Measurements from ENCODE around the gene SKP1.

The SKP1 gene

DNA sequence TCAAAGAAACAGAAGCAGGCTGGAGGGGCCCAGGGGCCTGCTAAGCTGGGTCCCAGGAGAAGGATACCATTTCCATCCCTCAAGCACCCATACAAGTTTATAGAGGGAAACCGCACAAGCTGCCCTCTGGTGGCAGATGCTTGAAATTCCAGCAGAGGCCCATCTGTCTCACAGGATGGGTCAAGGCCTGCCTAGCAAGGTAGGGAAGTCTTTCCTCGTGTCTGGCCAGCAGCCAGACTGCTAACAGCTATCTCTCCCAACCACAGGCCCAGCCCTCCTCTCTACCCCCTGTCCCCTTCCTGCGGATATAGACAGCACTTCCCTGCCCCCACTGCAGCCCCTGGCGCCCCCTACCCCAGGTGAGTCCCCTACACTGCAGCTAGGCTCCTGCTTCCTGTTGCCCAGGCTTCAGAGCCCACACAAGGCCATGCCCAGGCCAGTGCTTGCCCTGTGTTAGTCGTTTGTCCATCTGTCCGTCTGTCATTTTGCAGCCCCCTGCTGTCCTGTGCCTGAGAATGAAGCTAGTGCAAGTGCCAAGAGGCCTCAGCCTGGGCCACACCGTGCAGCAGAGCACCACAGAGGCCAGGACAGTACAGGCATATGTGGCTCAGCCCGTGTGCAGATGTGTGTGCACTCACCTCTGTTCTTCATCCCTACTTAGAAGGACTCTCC is 36.1 kb downstream of the SKP1 start:
- TF ChIP-seq CTCF (IDR thresholded peaks at IDR 0.05; ENCODE audit: borderline replicate concordance, extremely low read depth, low read length, poor library complexity, severe bottlenecking), result peak; percentile 87
- TF ChIP-seq EZH2 (IDR thresholded peaks at IDR 0.05; ENCODE audit: borderline replicate concordance, low read depth, low read length, severe bottlenecking), result no peak
- no peak overlapping the region for H3K4me2 ChIP-seq (ENCODE audit: insufficient read depth, low read length)
- peaks cover 9% of the 10 kb centered on the region; the same call in 1 of the 2 replicates for H3K4me1 ChIP-seq (ENCODE audit: insufficient read depth, low read length)
- no peak overlapping the region for H2AFZ ChIP-seq (ENCODE audit: low read depth, low read length)
- no peak overlapping the region for H3K4me3 ChIP-seq (ENCODE audit: low read depth in 1 of 2, low read length in 2 of 2)
- H3K27me3 ChIP-seq (ENCODE audit: insufficient read depth, low read length, poor library complexity), result no peaks in the 10 kb centered on the region
- H3K9ac ChIP-seq (ENCODE audit: low read depth, low read length), result no peak overlapping the region
- H3K9me3 ChIP-seq (ENCODE audit: insufficient read depth, low read length, severe bottlenecking), result no peaks in the 10 kb centered on the region
- DNase-seq, result peak; percentile 69
- H3K36me3 ChIP-seq (ENCODE audit: insufficient read depth, low read length), result peaks cover 91% of the 10 kb centered on the region
- ATAC-seq (ENCODE audit: insufficient read depth, low read depth), result peak; percentile 80
- H3K79me2 ChIP-seq (ENCODE audit: insufficient read depth, low read length), result peaks cover 43% of the 10 kb centered on the region
- H3K27ac ChIP-seq (ENCODE audit: low read length), result no peak overlapping the region
- H4K20me1 ChIP-seq (ENCODE audit: insufficient read depth, low read length), result peaks cover 85% of the 10 kb centered on the region

DNA sequence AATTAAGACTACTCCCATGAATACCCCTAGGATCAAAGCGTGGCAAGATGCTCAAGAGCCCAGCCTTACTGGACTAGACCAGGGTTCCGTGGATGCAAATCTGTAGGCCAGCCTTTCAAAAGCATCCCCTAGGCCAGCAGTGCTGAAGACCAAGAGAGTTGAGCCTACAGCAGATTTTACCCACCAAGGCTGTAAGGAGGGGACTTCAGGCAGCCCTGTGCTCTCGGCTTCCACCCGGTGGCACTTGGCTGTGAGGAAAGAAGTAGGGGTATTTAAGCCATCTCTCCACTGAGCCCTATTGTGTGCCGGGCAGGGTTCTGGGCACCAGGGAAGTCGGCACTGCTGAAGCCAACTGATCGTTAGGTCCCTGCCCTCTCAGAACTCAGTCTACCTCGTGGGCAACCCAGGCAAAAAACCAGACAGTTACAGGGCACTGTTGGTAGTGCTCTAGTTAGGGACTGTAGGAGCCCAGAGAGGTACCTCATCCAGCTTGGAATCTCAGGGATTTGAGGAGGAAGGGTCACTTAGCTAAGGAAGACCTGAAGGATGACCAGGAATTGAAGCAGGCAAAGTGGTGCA is 36.8 kb downstream of the SKP1 start:
- no peaks in the 10 kb centered on the region for H3K9me3 ChIP-seq (ENCODE audit: insufficient read depth, low read length, severe bottlenecking)
- peaks cover 91% of the 10 kb centered on the region for H3K36me3 ChIP-seq (ENCODE audit: insufficient read depth, low read length)
- H3K9ac ChIP-seq (ENCODE audit: low read depth, low read length), result no peak overlapping the region
- H2AFZ ChIP-seq (ENCODE audit: low read depth, low read length), result no peak overlapping the region
- peaks cover 9% of the 10 kb centered on the region; the same call in 1 of the 2 replicates for H3K4me1 ChIP-seq (ENCODE audit: insufficient read depth, low read length)
- TF ChIP-seq CTCF (IDR thresholded peaks at IDR 0.05; ENCODE audit: borderline replicate concordance, extremely low read depth, low read length, poor library complexity, severe bottlenecking) (no peak), EZH2 (IDR thresholded peaks at IDR 0.05; ENCODE audit: borderline replicate concordance, low read depth, low read length, severe bottlenecking) (no peak)
- H3K27me3 ChIP-seq (ENCODE audit: insufficient read depth, low read length, poor library complexity), result no peaks in the 10 kb centered on the region
- H3K27ac ChIP-seq (ENCODE audit: low read length), result no peak overlapping the region
- H4K20me1 ChIP-seq (ENCODE audit: insufficient read depth, low read length), result peaks cover 81% of the 10 kb centered on the region
- no peak for ATAC-seq (ENCODE audit: insufficient read depth, low read depth)
- no peak overlapping the region for H3K4me3 ChIP-seq (ENCODE audit: low read depth in 1 of 2, low read length in 2 of 2)
- no peak overlapping the region for H3K4me2 ChIP-seq (ENCODE audit: insufficient read depth, low read length)
- peak; percentile 2 for DNase-seq
- H3K79me2 ChIP-seq (ENCODE audit: insufficient read depth, low read length), result peaks cover 37% of the 10 kb centered on the region

- Histone ChIP-seq H3K27me3 (ENCODE audit: insufficient read depth, low read length, poor library complexity) (no peaks in the 10 kb centered on the region), H3K27ac (ENCODE audit: low read length) (no peak overlapping the region), H2AFZ (ENCODE audit: low read depth, low read length) (no peak overlapping the region), H3K36me3 (ENCODE audit: insufficient read depth, low read length) (peaks cover 91% of the 10 kb centered on the region), H3K9ac (ENCODE audit: low read depth, low read length) (no peak overlapping the region), H3K4me2 (ENCODE audit: insufficient read depth, low read length) (no peak overlapping the region), H4K20me1 (ENCODE audit: insufficient read depth, low read length) (peaks cover 80% of the 10 kb centered on the region), H3K4me1 (ENCODE audit: insufficient read depth, low read length) (peaks cover 9% of the 10 kb centered on the region; the same call in 1 of the 2 replicates), H3K79me2 (ENCODE audit: insufficient read depth, low read length) (peaks cover 31% of the 10 kb centered on the region), H3K9me3 (ENCODE audit: insufficient read depth, low read length, severe bottlenecking) (no peaks in the 10 kb centered on the region), H3K4me3 (ENCODE audit: low read depth in 1 of 2, low read length in 2 of 2) (no peak overlapping the region)
- ATAC-seq (ENCODE audit: insufficient read depth, low read depth), result no peak
- peak; percentile 2 for DNase-seq
- no peak for TF ChIP-seq CTCF (IDR thresholded peaks at IDR 0.05; ENCODE audit: borderline replicate concordance, extremely low read depth, low read length, poor library complexity, severe bottlenecking)
- TF ChIP-seq EZH2 (IDR thresholded peaks at IDR 0.05; ENCODE audit: borderline replicate concordance, low read depth, low read length, severe bottlenecking), result no peak
Measured at GRCh38 chr5:134139377-134139851, 37.3 kb downstream of the SKP1 start.
